ENCODE measurements around the gene ZNF592. TPM values are rescaled to one million over a fixed set of nuclear protein-coding genes. Genes with fewer than 3 reads are reported as not detected.

Gene ZNF592
- total RNA-seq, 2 donors from 2014 or later: 9.7 to 18.4 TPM

DNA sequence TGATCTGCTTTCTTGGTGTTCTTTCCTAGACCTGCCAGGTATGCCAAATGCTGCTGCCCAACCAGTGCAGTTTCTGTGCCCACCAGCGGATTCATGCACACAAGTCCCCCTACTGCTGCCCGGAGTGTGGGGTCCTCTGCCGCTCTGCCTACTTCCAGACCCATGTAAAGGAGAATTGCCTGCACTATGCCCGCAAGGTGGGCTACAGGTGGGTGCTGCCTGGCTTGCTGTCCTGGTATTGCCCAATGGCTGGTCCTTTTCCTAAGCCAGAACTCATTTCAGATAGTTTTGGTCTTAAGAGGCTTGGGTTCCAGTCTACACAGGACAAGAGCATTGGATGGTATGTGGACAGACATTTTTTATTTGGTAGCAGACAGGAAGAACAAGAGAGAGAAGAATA lies 42.3 kb downstream of the ZNF592 start:
- no peak overlapping the region for H3K4me3 ChIP-seq
- H3K4me1 ChIP-seq: peaks cover 0 to 30% of the 10 kb centered on the region in 2 donors
- no peak overlapping the region for H3K27ac ChIP-seq
- TF ChIP-seq, protein P1, sequence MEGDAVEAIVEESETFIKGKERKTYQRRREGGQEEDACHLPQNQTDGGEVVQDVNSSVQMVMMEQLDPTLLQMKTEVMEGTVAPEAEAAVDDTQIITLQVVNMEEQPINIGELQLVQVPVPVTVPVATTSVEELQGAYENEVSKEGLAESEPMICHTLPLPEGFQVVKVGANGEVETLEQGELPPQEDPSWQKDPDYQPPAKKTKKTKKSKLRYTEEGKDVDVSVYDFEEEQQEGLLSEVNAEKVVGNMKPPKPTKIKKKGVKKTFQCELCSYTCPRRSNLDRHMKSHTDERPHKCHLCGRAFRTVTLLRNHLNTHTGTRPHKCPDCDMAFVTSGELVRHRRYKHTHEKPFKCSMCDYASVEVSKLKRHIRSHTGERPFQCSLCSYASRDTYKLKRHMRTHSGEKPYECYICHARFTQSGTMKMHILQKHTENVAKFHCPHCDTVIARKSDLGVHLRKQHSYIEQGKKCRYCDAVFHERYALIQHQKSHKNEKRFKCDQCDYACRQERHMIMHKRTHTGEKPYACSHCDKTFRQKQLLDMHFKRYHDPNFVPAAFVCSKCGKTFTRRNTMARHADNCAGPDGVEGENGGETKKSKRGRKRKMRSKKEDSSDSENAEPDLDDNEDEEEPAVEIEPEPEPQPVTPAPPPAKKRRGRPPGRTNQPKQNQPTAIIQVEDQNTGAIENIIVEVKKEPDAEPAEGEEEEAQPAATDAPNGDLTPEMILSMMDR (IDR thresholded peaks at IDR 0.05): no peak
- H3K27me3 ChIP-seq: no peaks in the 10 kb centered on the region
- peaks cover 38% of the 10 kb centered on the region for H3K36me3 ChIP-seq
- no peaks in the 10 kb centered on the region for H3K9me3 ChIP-seq
- no peak for DNase-seq (ENCODE audit: low spot score)

DNA sequence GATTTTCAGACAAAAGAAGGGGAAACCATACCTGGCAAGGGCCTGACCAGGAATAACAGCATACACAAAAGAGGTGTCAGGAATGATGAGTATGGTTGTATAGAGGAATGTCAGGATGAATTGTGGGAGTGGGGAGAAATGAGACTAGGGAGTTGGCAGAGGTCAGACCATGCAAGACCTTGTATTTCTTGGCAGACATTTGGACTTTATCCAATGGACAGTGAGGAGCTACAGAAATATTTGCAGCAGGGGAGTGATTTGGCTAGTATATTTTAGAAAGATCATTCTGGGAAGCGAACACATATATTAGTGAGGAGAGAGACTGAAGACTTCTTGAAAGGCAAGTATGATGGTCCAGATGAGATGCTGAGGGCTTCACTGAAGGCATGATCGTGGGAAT lies 43.4 kb downstream of the ZNF592 start:
- Histone ChIP-seq H3K4me1 (peaks cover 0 to 19% of the 10 kb centered on the region in 2 donors), H3K36me3 (peaks cover 38% of the 10 kb centered on the region), H3K4me3 (no peak overlapping the region), H3K27me3 (no peaks in the 10 kb centered on the region), H3K9me3 (no peaks in the 10 kb centered on the region), H3K27ac (no peak overlapping the region)
- TF ChIP-seq, protein P1 (IDR thresholded peaks at IDR 0.05): no peak
- no peak for DNase-seq (ENCODE audit: low spot score)

DNA sequence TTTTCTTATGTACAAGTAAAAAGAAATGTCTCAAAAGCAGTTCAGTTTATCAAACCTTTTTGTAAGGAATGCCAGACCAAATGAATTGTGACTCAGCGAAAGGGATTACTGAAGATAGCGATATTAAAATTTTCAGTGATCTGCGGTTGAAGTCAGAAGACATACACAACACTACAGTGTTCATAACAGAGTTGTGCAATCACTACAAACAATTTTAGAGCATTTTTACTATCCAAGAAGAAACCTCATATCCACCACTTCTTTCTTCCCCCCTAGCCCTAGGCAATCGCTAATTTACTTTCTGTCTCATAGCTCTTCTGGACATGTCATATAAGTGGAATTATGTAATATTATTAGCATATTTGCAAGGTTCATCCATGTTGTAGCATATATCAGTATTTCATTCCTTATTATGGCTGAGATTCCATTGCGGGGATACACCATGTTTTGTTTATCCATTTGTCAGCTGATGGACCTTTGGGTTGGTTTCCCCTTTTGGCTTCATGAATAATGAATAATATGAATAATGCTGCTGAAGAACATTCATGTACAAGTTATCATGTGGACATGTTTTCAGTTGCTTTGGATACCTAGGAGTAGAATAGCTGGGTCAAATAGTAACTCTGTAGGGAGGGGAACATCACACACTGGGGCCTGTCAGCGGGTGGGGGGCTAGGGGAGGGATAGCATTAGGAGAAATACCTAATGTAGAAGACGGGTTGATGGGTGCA lies 45.2 kb downstream of the ZNF592 start:
- TF ChIP-seq, protein P1 (IDR thresholded peaks at IDR 0.05): no peak
- H3K27ac ChIP-seq: no peak overlapping the region
- H3K9me3 ChIP-seq: no peaks in the 10 kb centered on the region
- H3K4me3 ChIP-seq: no peak overlapping the region
- no peaks in the 10 kb centered on the region for H3K27me3 ChIP-seq
- H3K4me1 ChIP-seq: peaks cover 0 to under 1% of the 10 kb centered on the region in 2 donors
- DNase-seq (ENCODE audit: low spot score): no peak
- peaks cover 52% of the 10 kb centered on the region for H3K36me3 ChIP-seq

DNA sequence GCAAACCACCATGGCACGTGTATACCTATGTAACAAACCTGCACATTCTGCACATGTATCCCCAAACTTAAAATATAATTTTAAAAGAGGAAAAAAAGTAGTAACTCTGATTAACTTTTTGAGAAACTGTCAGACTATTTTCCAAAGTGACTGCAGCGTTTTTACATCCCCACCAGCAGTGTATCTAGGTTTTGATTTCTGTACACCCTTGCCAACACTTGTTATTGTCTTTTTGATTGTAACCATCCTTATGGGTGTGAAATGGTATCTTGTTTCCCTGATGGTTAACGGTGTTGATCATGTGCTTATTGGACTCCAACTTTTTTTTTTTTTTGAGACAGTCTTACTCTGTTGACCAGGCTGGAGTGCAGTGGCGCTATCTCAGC lies 45.8 kb downstream of the ZNF592 start:
- Histone ChIP-seq H3K4me1 (no peaks in the 10 kb centered on the region), H3K27ac (no peak overlapping the region), H3K9me3 (no peaks in the 10 kb centered on the region), H3K27me3 (no peaks in the 10 kb centered on the region), H3K36me3 (peaks cover 58% of the 10 kb centered on the region), H3K4me3 (no peak overlapping the region)
- TF ChIP-seq, protein P1 (IDR thresholded peaks at IDR 0.05): no peak
- DNase-seq (ENCODE audit: low spot score): no peak

DNA sequence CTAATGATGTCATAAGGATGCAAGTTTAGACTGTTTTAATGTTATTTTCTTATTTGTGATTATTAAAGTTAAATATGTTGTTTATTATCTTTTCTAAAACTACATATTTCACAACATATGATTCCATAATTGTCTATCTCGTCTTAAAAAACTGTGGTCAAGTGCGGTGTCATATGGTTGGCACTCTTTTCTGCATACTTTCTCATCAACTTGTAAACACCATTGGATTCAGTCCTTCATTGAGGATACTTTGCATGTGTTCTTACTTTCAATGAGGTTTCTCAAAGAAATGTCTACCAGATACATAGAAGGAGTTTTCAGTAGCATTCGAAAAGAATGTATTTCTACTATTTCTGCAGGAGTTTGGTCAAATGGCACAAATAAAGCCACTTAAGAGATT lies 46.8 kb downstream of the ZNF592 start:
- DNase-seq (ENCODE audit: low spot score): no peak
- H3K27me3 ChIP-seq: no peaks in the 10 kb centered on the region
- peaks cover 68% of the 10 kb centered on the region for H3K36me3 ChIP-seq
- TF ChIP-seq, protein P1 (IDR thresholded peaks at IDR 0.05): no peak
- H3K4me3 ChIP-seq: no peak overlapping the region
- no peaks in the 10 kb centered on the region for H3K9me3 ChIP-seq
- no peak overlapping the region for H3K27ac ChIP-seq
- H3K4me1 ChIP-seq: no peaks in the 10 kb centered on the region

DNA sequence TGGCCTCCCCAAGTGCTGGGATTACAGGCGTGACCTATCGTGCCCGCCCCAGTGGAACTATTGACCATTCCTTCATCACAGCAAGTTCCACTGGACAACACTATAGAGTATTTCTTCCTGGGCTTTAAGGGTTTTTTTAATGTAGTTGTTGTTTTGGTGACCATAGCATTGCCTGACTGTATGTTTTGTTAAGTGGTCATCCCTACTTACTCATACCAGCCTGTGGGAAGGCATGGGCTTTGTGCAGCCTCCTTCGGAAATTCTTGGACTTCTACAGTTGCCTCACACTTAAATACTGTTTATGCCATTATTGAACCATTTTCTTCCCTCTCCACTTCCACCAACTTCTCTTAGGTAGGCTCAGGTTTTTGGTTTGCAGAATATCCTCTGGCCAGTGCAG lies 48.8 kb downstream of the ZNF592 start:
- no peaks in the 10 kb centered on the region for H3K27me3 ChIP-seq
- H3K4me1 ChIP-seq: no peaks in the 10 kb centered on the region
- H3K9me3 ChIP-seq: no peaks in the 10 kb centered on the region
- H3K4me3 ChIP-seq: no peak overlapping the region
- no peak overlapping the region for H3K27ac ChIP-seq
- DNase-seq (ENCODE audit: low spot score): peak; percentile 48
- H3K36me3 ChIP-seq: peaks cover 71% of the 10 kb centered on the region
- TF ChIP-seq, protein P1 (IDR thresholded peaks at IDR 0.05): no peak
